Measurements from ENCODE around the gene IFNG. TPM values are rescaled to one million over a fixed set of nuclear protein-coding genes. Genes with fewer than 3 reads are reported as not detected.

The IFNG gene
- total and polyA plus RNA-seq, 2 donors from 2014 or later: not detected

DNA sequence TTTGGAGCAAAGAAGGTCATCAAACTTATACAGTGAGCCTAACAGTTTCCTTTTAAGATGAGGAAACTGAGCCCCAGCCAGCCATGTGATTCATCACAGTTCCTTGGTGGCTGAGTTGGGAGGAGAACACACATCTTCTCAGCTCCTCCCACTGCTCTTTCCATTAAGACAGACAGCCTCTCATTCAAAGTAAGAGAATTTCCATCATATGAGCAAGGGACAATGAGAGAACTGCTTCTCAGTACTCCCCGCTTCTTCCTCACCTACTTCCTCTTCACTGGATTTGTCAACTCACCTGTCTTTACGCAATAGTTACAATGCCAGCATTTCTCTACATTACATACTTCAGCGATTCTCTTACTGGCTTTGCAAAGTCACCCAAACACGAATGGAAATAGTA is 2.2 kb downstream of the IFNG start:
- FAIRE-seq: no peak
- H3K9ac ChIP-seq (ENCODE audit: low read length in 3 of 3): no peak overlapping the region
- DNase-seq: no peak
- no peaks in the 10 kb centered on the region for H3K36me3 ChIP-seq (ENCODE audit: control insufficient read depth in 2 of 3, insufficient read depth in 3 of 3, low read length in 3 of 3)
- TF ChIP-seq, protein P1, sequence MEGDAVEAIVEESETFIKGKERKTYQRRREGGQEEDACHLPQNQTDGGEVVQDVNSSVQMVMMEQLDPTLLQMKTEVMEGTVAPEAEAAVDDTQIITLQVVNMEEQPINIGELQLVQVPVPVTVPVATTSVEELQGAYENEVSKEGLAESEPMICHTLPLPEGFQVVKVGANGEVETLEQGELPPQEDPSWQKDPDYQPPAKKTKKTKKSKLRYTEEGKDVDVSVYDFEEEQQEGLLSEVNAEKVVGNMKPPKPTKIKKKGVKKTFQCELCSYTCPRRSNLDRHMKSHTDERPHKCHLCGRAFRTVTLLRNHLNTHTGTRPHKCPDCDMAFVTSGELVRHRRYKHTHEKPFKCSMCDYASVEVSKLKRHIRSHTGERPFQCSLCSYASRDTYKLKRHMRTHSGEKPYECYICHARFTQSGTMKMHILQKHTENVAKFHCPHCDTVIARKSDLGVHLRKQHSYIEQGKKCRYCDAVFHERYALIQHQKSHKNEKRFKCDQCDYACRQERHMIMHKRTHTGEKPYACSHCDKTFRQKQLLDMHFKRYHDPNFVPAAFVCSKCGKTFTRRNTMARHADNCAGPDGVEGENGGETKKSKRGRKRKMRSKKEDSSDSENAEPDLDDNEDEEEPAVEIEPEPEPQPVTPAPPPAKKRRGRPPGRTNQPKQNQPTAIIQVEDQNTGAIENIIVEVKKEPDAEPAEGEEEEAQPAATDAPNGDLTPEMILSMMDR (IDR thresholded peaks at IDR 0.05; ENCODE audit: borderline replicate concordance, extremely low read depth, insufficient read depth): no peak
- no peaks in the 10 kb centered on the region for H3K9me3 ChIP-seq (ENCODE audit: control insufficient read depth in 2 of 3, insufficient read depth in 1 of 3, low read length in 3 of 3)
- H3K27me3 ChIP-seq (ENCODE audit: control insufficient read depth, insufficient read depth, low read length): no peaks in the 10 kb centered on the region
- intact Hi-C loops (cut with DNase I): no loop called here
- no peak overlapping the region for H3K27ac ChIP-seq (ENCODE audit: low read depth in 2 of 2, low read length in 2 of 2)
- no peaks in the 10 kb centered on the region for H3K4me1 ChIP-seq (ENCODE audit: control insufficient read depth in 2 of 3, insufficient read depth in 2 of 3, low read depth in 1 of 3, low read length in 3 of 3)
- no peak overlapping the region for H3K4me3 ChIP-seq (ENCODE audit: low read length in 3 of 3)

- FAIRE-seq (no peak), DNase-seq (no peak)
Observed at GRCh38 chr12:68156636-68157035, 2.9 kb downstream of the IFNG start.

DNA sequence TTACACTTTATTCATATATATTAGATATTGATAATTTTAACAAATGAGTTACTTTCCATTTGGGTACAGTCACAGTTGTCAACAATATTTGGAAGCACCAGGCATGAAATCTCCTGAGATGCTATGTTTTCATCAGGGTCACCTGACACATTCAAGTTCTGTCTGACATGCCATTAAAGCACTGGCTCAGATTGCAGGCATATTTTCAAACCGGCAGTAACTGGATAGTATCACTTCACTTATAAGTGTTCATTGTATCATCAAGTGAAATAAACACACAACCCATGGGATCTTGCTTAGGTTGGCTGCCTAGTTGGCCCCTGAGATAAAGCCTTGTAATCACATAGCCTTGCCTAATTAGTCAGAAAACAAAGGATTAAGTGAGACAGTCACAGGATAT is 4.8 kb downstream of the IFNG start:
- Histone ChIP-seq H3K9ac (ENCODE audit: low read length in 3 of 3) (no peak overlapping the region), H3K27ac (ENCODE audit: low read depth in 2 of 2, low read length in 2 of 2) (no peak overlapping the region), H3K27me3 (ENCODE audit: control insufficient read depth, insufficient read depth, low read length) (no peaks in the 10 kb centered on the region), H3K4me3 (ENCODE audit: low read length in 3 of 3) (no peak overlapping the region), H3K4me1 (ENCODE audit: control insufficient read depth in 2 of 3, insufficient read depth in 2 of 3, low read depth in 1 of 3, low read length in 3 of 3) (no peaks in the 10 kb centered on the region), H3K9me3 (ENCODE audit: control insufficient read depth in 2 of 3, insufficient read depth in 1 of 3, low read length in 3 of 3) (no peaks in the 10 kb centered on the region), H3K36me3 (ENCODE audit: control insufficient read depth in 2 of 3, insufficient read depth in 3 of 3, low read length in 3 of 3) (no peaks in the 10 kb centered on the region)
- intact Hi-C loops (cut with DNase I): no loop called here
- no peak for FAIRE-seq
- peak in 2 of 5 donors; percentile 21 to 25 for DNase-seq
- TF ChIP-seq, protein P1 (IDR thresholded peaks at IDR 0.05; ENCODE audit: borderline replicate concordance, extremely low read depth, insufficient read depth): no peak

More at GRCh38 chr12:68156636-68157035, 2.9 kb downstream of the IFNG start:
- H3K9me3 ChIP-seq (ENCODE audit: control insufficient read depth in 2 of 3, insufficient read depth in 1 of 3, low read length in 3 of 3): no peaks in the 10 kb centered on the region
- no peak overlapping the region for H3K9ac ChIP-seq (ENCODE audit: low read length in 3 of 3)
- TF ChIP-seq, protein P1 (IDR thresholded peaks at IDR 0.05; ENCODE audit: borderline replicate concordance, extremely low read depth, insufficient read depth): no peak
- H3K4me3 ChIP-seq (ENCODE audit: low read length in 3 of 3): no peak overlapping the region
- intact Hi-C loops (cut with DNase I): no loop called here
- H3K4me1 ChIP-seq (ENCODE audit: control insufficient read depth in 2 of 3, insufficient read depth in 2 of 3, low read depth in 1 of 3, low read length in 3 of 3): no peaks in the 10 kb centered on the region
- H3K36me3 ChIP-seq (ENCODE audit: control insufficient read depth in 2 of 3, insufficient read depth in 3 of 3, low read length in 3 of 3): no peaks in the 10 kb centered on the region
- H3K27ac ChIP-seq (ENCODE audit: low read depth in 2 of 2, low read length in 2 of 2): no peak overlapping the region
- no peaks in the 10 kb centered on the region for H3K27me3 ChIP-seq (ENCODE audit: control insufficient read depth, insufficient read depth, low read length)
